Mesendoderm (in vitro differentiated cells): ENCODE data around the gene TERC. TPM values are rescaled to one million over a fixed set of nuclear protein-coding genes. Genes with fewer than 3 reads are reported as not detected.

Experiments used
- DNase-seq: peaks from one replicate; pipeline ENCODE4 v3.0.0; 2013
- H2AK5ac ChIP-seq: 2 replicates; pipeline ENCODE4 v1.6.1; 2013; ENCODE audit warnings: low read length, inconsistent platforms
- H2BK120ac ChIP-seq: 2 replicates; pipeline ENCODE4 v1.6.1; 2013; ENCODE audit warnings: low read depth, mild to moderate bottlenecking, low read length, moderate library complexity, mixed read lengths
- H2BK15ac ChIP-seq: replicated peaks from 2 replicates; pipeline ENCODE4 v1.6.1; 2013; ENCODE audit warnings: low read depth, mild to moderate bottlenecking, moderate library complexity
- H2BK5ac ChIP-seq: 2 replicates; pipeline ENCODE4 v1.6.1; 2013; ENCODE audit warnings: low read length, inconsistent platforms
- H3K18ac ChIP-seq: 2 replicates; pipeline ENCODE4 v1.6.1; 2013; ENCODE audit warnings: mild to moderate bottlenecking, low read length, mixed read lengths
- H3K23ac ChIP-seq: one replicate; pipeline ENCODE4 v1.6.1; 2013; ENCODE audit warnings: low read length
- H3K27ac ChIP-seq: 2 replicates; pipeline ENCODE4 v1.5.1; 2013; ENCODE audit warnings: low read depth, mild to moderate bottlenecking, inconsistent platforms, low read length, moderate library complexity
- H3K27me3 ChIP-seq: 2 replicates; pipeline ENCODE4 v1.6.1; 2013; ENCODE audit warnings: low read length, control low read depth, mild to moderate bottlenecking, inconsistent platforms; ENCODE audit not compliant: insufficient read depth, poor library complexity
- H3K36me3 ChIP-seq: 2 replicates; pipeline ENCODE4 v1.6.1; 2013; ENCODE audit warnings: low read length, inconsistent platforms; ENCODE audit not compliant: control insufficient read depth, insufficient read depth
- H3K4ac ChIP-seq: one replicate; pipeline ENCODE4 v1.6.1; 2013; ENCODE audit warnings: low read depth, mild to moderate bottlenecking, low read length, moderate library complexity
- H3K4me1 ChIP-seq: 2 replicates; pipeline ENCODE4 v1.6.1; 2013; ENCODE audit warnings: low read depth, low read length, inconsistent platforms; ENCODE audit not compliant: control insufficient read depth
- H3K4me2 ChIP-seq: 2 replicates; pipeline ENCODE4 v1.6.1; 2013; ENCODE audit warnings: low read length
- H3K4me3 ChIP-seq: 2 replicates; pipeline ENCODE4 v1.5.1; 2013; ENCODE audit warnings: mild to moderate bottlenecking, low read length
- H3K56ac ChIP-seq: one replicate; pipeline ENCODE4 v1.6.1; 2013; ENCODE audit warnings: low read length
- H3K79me1 ChIP-seq: 2 replicates; pipeline ENCODE4 v1.6.1; 2013; ENCODE audit warnings: low read length, inconsistent platforms
- H3K79me2 ChIP-seq: 2 replicates; pipeline ENCODE4 v1.6.1; 2013; ENCODE audit warnings: mild to moderate bottlenecking, low read length; ENCODE audit not compliant: control insufficient read depth, insufficient read depth
- H3K9ac ChIP-seq: 2 replicates; pipeline ENCODE4 v1.6.1; 2013; ENCODE audit warnings: low read length, inconsistent platforms
- H4K5ac ChIP-seq: one replicate; pipeline ENCODE4 v1.6.1; 2013; ENCODE audit warnings: low read length
- H4K8ac ChIP-seq: one replicate; pipeline ENCODE4 v1.6.1; 2013; ENCODE audit warnings: low read depth, mild to moderate bottlenecking, control low read depth, low read length, moderate library complexity
- WGBS: extraction: QIAGEN DNeasy Blood & Tissue Kit; methylation state at CpG from one replicate; pipeline ENCODE4 v1.1.7; 2013; ENCODE audit warnings: low lambda C conversion rate, missing lambda C conversion rate; ENCODE audit not compliant: insufficient coverage; ENCODE audit errors: extremely low coverage; 5-methylcytosine and 5-hydroxymethylcytosine counted together
- polyA plus RNA-seq, 2 experiments: library from polyadenylated mRNA; stranded (reverse); fragments of 200-250 nt; gene quantifications; one replicate each; pipeline ENCODE4 v1.2.3, GENCODE V29; 2013

Gene TERC
- polyA plus RNA-seq (2013, experiment 1 of 2): 0.84 TPM
- 0.74 TPM for polyA plus RNA-seq (2013, experiment 2 of 2)

GRCh38 chr3:169764882-169765612, at the start of gene TERC:
TSS of gene TERC (minus strand) at chr3:169765060.
- Histone ChIP-seq H3K56ac (peak within 1 kb of the TSS; percentile 87), H3K18ac (peak within 1 kb of the TSS; percentile 69), H3K79me2 (no peaks in the 10 kb centered on the region), H4K8ac (no peak within 1 kb of the TSS), H3K4ac (peak within 1 kb of the TSS; percentile 49), H2BK15ac (no peak within 1 kb of the TSS), H3K36me3 (no peaks in the 10 kb centered on the region), H3K27ac (peak within 1 kb of the TSS; percentile 15), H3K27me3 (no peaks in the 10 kb centered on the region), H3K79me1 (no peaks in the 10 kb centered on the region), H2AK5ac (no peak within 1 kb of the TSS), H3K4me3 (peak within 1 kb of the TSS; percentile 31), H4K5ac (peak within 1 kb of the TSS; percentile 78), H3K4me2 (peak within 1 kb of the TSS; percentile 9), H3K4me1 (no peaks in the 10 kb centered on the region), H2BK120ac (no peak within 1 kb of the TSS), H3K9ac (peak within 1 kb of the TSS; percentile 80), H2BK5ac (no peak within 1 kb of the TSS), H3K23ac (no peak within 1 kb of the TSS)
- DNase-seq: peak; percentile 94
- WGBS: no CpG with 5 or more reads among the region's 42 CpGs

- DNase-seq: peak; percentile 80
- no peak overlapping the region for H3K27ac ChIP-seq
- whole genome bisulfite sequencing: no CpG with 5 or more reads among the region's 27 CpGs
- no peak overlapping the region for H3K4me3 ChIP-seq
- no peak overlapping the region for H3K9ac ChIP-seq
- H3K79me2 ChIP-seq: no peaks in the 10 kb centered on the region
- H3K56ac ChIP-seq: no peak overlapping the region
- no peak overlapping the region for H3K4me2 ChIP-seq
- no peak overlapping the region for H4K5ac ChIP-seq
- no peak overlapping the region for H3K18ac ChIP-seq
- no peak overlapping the region for H2AK5ac ChIP-seq
- no peak overlapping the region for H2BK120ac ChIP-seq
- H3K27me3 ChIP-seq: no peaks in the 10 kb centered on the region
- H2BK5ac ChIP-seq: no peak overlapping the region
- no peaks in the 10 kb centered on the region for H3K79me1 ChIP-seq
- H2BK15ac ChIP-seq: no peak overlapping the region
- H3K23ac ChIP-seq: no peak overlapping the region
- no peak overlapping the region for H4K8ac ChIP-seq
- H3K36me3 ChIP-seq: no peaks in the 10 kb centered on the region
- no peak overlapping the region for H3K4ac ChIP-seq
- no peaks in the 10 kb centered on the region for H3K4me1 ChIP-seq
These were observed 49.1 kb upstream of the TERC start for GRCh38 chr3:169813757-169814517.

- Histone ChIP-seq H3K27me3 (no peaks in the 10 kb centered on the region), H3K79me1 (no peaks in the 10 kb centered on the region), H2BK120ac (no peak overlapping the region), H3K23ac (no peak overlapping the region), H3K4me1 (no peaks in the 10 kb centered on the region), H3K4me3 (no peak overlapping the region), H3K18ac (no peak overlapping the region), H3K79me2 (no peaks in the 10 kb centered on the region), H3K4ac (no peak overlapping the region), H2BK5ac (no peak overlapping the region), H3K36me3 (no peaks in the 10 kb centered on the region), H2BK15ac (no peak overlapping the region), H3K9ac (peak overlapping the region; percentile 40), H4K5ac (no peak overlapping the region), H3K4me2 (no peak overlapping the region), H4K8ac (no peak overlapping the region), H2AK5ac (no peak overlapping the region), H3K27ac (no peak overlapping the region), H3K56ac (peak overlapping the region; percentile 54)
- WGBS: no CpG with 5 or more reads among the region's 8 CpGs
- DNase-seq: no peak
These were observed 48.4 kb upstream of the TERC start for GRCh38 chr3:169813278-169813677.

GRCh38 chr3:169812332-169813235, 47.7 kb upstream of the TERC start, which contains the start of the genes LRRC34 and LRRIQ4:
TSS of gene LRRC34 (minus strand) at chr3:169812904. CDS start at chr3:169812548, 356 bp downstream.
TSS of gene LRRIQ4 (plus strand) at chr3:169812870. CDS start at chr3:169821922, 9,052 bp downstream.
- H2AK5ac ChIP-seq: no peak within 1 kb of the TSS
- peak; percentile 92 for DNase-seq
- H3K27me3 ChIP-seq: no peaks in the 10 kb centered on the region
- no peak within 1 kb of the TSS for H2BK15ac ChIP-seq
- H3K4me3 ChIP-seq: peak within 1 kb of the TSS; percentile 55
- H3K4me1 ChIP-seq: no peaks in the 10 kb centered on the region
- H3K4me2 ChIP-seq: peak within 1 kb of the TSS; percentile 67
- no peak within 1 kb of the TSS for H4K5ac ChIP-seq
- peak within 1 kb of the TSS; percentile 40 for H3K18ac ChIP-seq
- H2BK120ac ChIP-seq: no peak within 1 kb of the TSS
- H3K27ac ChIP-seq: no peak within 1 kb of the TSS
- no peaks in the 10 kb centered on the region for H3K36me3 ChIP-seq
- peak within 1 kb of the TSS; percentile 88 for H3K56ac ChIP-seq
- peak within 1 kb of the TSS; percentile 7 for H4K8ac ChIP-seq
- no CpG with 5 or more reads among the region's 56 CpGs for WGBS
- peak within 1 kb of the TSS; percentile 75 for H3K9ac ChIP-seq
- no peaks in the 10 kb centered on the region for H3K79me1 ChIP-seq
- peak within 1 kb of the TSS; percentile 66 for H3K4ac ChIP-seq
- H2BK5ac ChIP-seq: peak within 1 kb of the TSS; percentile 57
- no peaks in the 10 kb centered on the region for H3K79me2 ChIP-seq
- H3K23ac ChIP-seq: no peak within 1 kb of the TSS

GRCh38 chr3:169811631-169812331, 46.9 kb upstream of the TERC start:
- H3K4me3 ChIP-seq: peak overlapping the region; percentile 36
- peak overlapping the region; percentile 88 for H3K56ac ChIP-seq
- peak overlapping the region; percentile 75 for H3K9ac ChIP-seq
- H4K5ac ChIP-seq: no peak overlapping the region
- no peak overlapping the region for H3K27ac ChIP-seq
- H3K79me1 ChIP-seq: no peaks in the 10 kb centered on the region
- H3K27me3 ChIP-seq: no peaks in the 10 kb centered on the region
- H3K36me3 ChIP-seq: no peaks in the 10 kb centered on the region
- no peak for DNase-seq
- WGBS: no CpG with 5 or more reads among the region's 29 CpGs
- H3K4me1 ChIP-seq: no peaks in the 10 kb centered on the region
- no peak overlapping the region for H2BK15ac ChIP-seq
- peak overlapping the region; percentile 67 for H3K4me2 ChIP-seq
- H2BK120ac ChIP-seq: no peak overlapping the region
- no peaks in the 10 kb centered on the region for H3K79me2 ChIP-seq
- H3K18ac ChIP-seq: peak overlapping the region; percentile 40
- no peak overlapping the region for H3K23ac ChIP-seq
- H4K8ac ChIP-seq: peak overlapping the region; percentile 7
- no peak overlapping the region for H2BK5ac ChIP-seq
- no peak overlapping the region for H2AK5ac ChIP-seq
- peak overlapping the region; percentile 66 for H3K4ac ChIP-seq
